Kidney tubule cell (primary cell): ENCODE measurements around the gene ZNF506.
A peak's percentile ranks its signal among the peaks of the same experiment; 100 is the strongest.
"Not testable (repeated sequence)": the region's sequence is repeated elsewhere in the genome, so short reads cannot be mapped to it uniquely, and the experiment has no call there.

ENCODE experiments used
- DNase-seq: peaks from one replicate; pipeline ENCODE4 v3.0.0-alpha.2; 2018; ENCODE audit warnings: low spot score

Gene ZNF506

GRCh38 chr19:19778666-19779065 is 42.9 kb downstream of the ZNF506 start:
- DNase-seq = no peak

GRCh38 chr19:19777692-19778091 is 43.9 kb downstream of the ZNF506 start:
- no peak for DNase-seq

- DNase-seq = peak; percentile 99
These were observed 45.1 kb downstream of the ZNF506 start for GRCh38 chr19:19776206-19777008.

- DNase-seq = no peak
These were observed 45.7 kb downstream of the ZNF506 start for GRCh38 chr19:19775891-19776205.

- no peak for DNase-seq
These were observed 47.1 kb downstream of the ZNF506 start for GRCh38 chr19:19774354-19775033.

GRCh38 chr19:19771963-19772362 is 49.6 kb downstream of the ZNF506 start:
- DNase-seq = not testable (repeated sequence)

GRCh38 chr19:19769971-19770370 is 51.6 kb downstream of the ZNF506 start:
- DNase-seq = not testable (repeated sequence)

- DNase-seq = no peak
These were observed 63.4 kb downstream of the ZNF506 start for GRCh38 chr19:19758164-19758563.

- no peak for DNase-seq
These were observed 68.7 kb downstream of the ZNF506 start for GRCh38 chr19:19752760-19753403.

- no peak for DNase-seq
These were observed 69.7 kb downstream of the ZNF506 start for GRCh38 chr19:19751846-19752245.

- peak; percentile 39 for DNase-seq
These were observed 70.4 kb downstream of the ZNF506 start for GRCh38 chr19:19750842-19751790.

- no peak for DNase-seq
These were observed 71.4 kb downstream of the ZNF506 start for GRCh38 chr19:19749908-19750841.

GRCh38 chr19:19749117-19749907 is 72.2 kb downstream of the ZNF506 start:
- DNase-seq = no peak

- DNase-seq = no peak
These were observed 73.2 kb downstream of the ZNF506 start for GRCh38 chr19:19748249-19748938.

GRCh38 chr19:19747357-19748220 is 74.0 kb downstream of the ZNF506 start:
- no peak for DNase-seq

- DNase-seq = no peak
These were observed 75.0 kb downstream of the ZNF506 start for GRCh38 chr19:19746286-19747213.
